SU-DHL-6 (cell line): ENCODE data around the gene HGS.

Experiments
- H2AFZ ChIP-seq: fragments of 200-600 bp; sonication (generic); 2 replicates; pipeline ENCODE4 v1.6.1; 2014; ENCODE audit warnings: low read depth, mild to moderate bottlenecking, moderate library complexity, mixed read lengths, antibody characterized with exemption, low read length; ENCODE audit not compliant: severe bottlenecking
- H3F3A ChIP-seq: fragments of 200-600 bp; shearing (Covaris generic); 2 replicates; pipeline ENCODE4 v1.6.0; 2016; ENCODE audit warnings: antibody characterized with exemption, mild to moderate bottlenecking; ENCODE audit not compliant: insufficient read depth
- H3K27ac ChIP-seq: fragments of 200-600 bp; sonication (generic); 2 replicates; pipeline ENCODE4 v1.5.1; 2016; ENCODE audit warnings: low read depth, mild to moderate bottlenecking, low read length, moderate library complexity, mixed read lengths
- H3K27me3 ChIP-seq: fragments of 200-600 bp; sonication (generic), shearing (Covaris generic); 2 replicates; pipeline ENCODE4 v1.6.0; 2014; ENCODE audit warnings: mild to moderate bottlenecking, low read length
- H3K36me3 ChIP-seq: fragments of 200-600 bp; sonication (generic); 2 replicates; pipeline ENCODE4 v1.6.1; 2014; ENCODE audit warnings: mild to moderate bottlenecking, low read length, mixed read lengths
- H3K4me2 ChIP-seq: fragments of 300-600, 200-600 bp; shearing (Covaris generic), sonication (generic); 2 replicates; pipeline ENCODE4 v1.6.0; 2014; ENCODE audit warnings: low read length, low read depth, mild to moderate bottlenecking; ENCODE audit not compliant: poor library complexity, severe bottlenecking
- H3K4me3 ChIP-seq: fragments of 200-600 bp; sonication (generic); 2 replicates; pipeline ENCODE4 v1.5.1; 2014; ENCODE audit warnings: antibody characterized with exemption, low read length, mild to moderate bottlenecking, mixed read lengths; ENCODE audit not compliant: insufficient read depth, poor library complexity, severe bottlenecking
- H3K79me2 ChIP-seq: fragments of 200-600 bp; sonication (generic); 2 replicates; pipeline ENCODE4 v1.6.1; 2014; ENCODE audit warnings: mild to moderate bottlenecking, low read length, moderate library complexity; ENCODE audit not compliant: insufficient read depth
- H3K9ac ChIP-seq: fragments of 200-600 bp; sonication (generic); 2 replicates; pipeline ENCODE4 v1.7.0; 2014; ENCODE audit warnings: mild to moderate bottlenecking, low read length
- H3K9me2 ChIP-seq: fragments of 200-600 bp; sonication (generic); replicated peaks from 2 replicates; pipeline ENCODE4 v1.6.1; 2014; ENCODE audit warnings: low read length; ENCODE audit not compliant: insufficient read depth
- H3K9me3 ChIP-seq: fragments of 200-600 bp; sonication (generic); 2 replicates; pipeline ENCODE4 v1.6.1; 2014; ENCODE audit warnings: low read length, mixed read lengths; ENCODE audit not compliant: insufficient read depth
- H4K20me1 ChIP-seq: fragments of 200-600 bp; sonication (generic); 2 replicates; pipeline ENCODE4 v1.6.1; 2014; ENCODE audit warnings: low read depth, mild to moderate bottlenecking, antibody characterized with exemption, low read length, moderate library complexity, mixed read lengths
- CTCF ChIP-seq: fragments of 200-600 bp; sonication (generic); IDR thresholded peaks from one replicate; pipeline ENCODE4 v1.5.1; 2017; ENCODE audit warnings: antibody characterized with exemption, mild to moderate bottlenecking, low read length, moderate library complexity; ENCODE audit not compliant: insufficient read depth, poor library complexity, severe bottlenecking
- EZH2phosphoT487 ChIP-seq: fragments of 200-600 bp; sonication (generic), shearing (Covaris generic); conservative IDR thresholded peaks from 2 replicates; pipeline ENCODE4 v1.6.1; 2018; ENCODE audit warnings: mild to moderate bottlenecking, antibody characterized with exemption, low read length, moderate library complexity, mixed read lengths

HGS gene

GRCh38 chr17:81707725-81708646 is 24.2 kb downstream of the HGS start:
- no peak overlapping the region for H3K4me3 ChIP-seq
- peaks cover 35% of the 10 kb centered on the region for H3K79me2 ChIP-seq
- H3K4me2 ChIP-seq = no peak overlapping the region
- H2AFZ ChIP-seq = no peak overlapping the region
- TF ChIP-seq CTCF (no peak), EZH2phosphoT487 (no peak)
- peaks cover 25% of the 10 kb centered on the region for H3F3A ChIP-seq
- no peak overlapping the region for H3K27ac ChIP-seq
- no peaks in the 10 kb centered on the region for H3K36me3 ChIP-seq
- H3K27me3 ChIP-seq = no peaks in the 10 kb centered on the region
- no peaks in the 10 kb centered on the region for H3K9me3 ChIP-seq
- H4K20me1 ChIP-seq = no peaks in the 10 kb centered on the region
- no peak overlapping the region for H3K9ac ChIP-seq
- H3K9me2 ChIP-seq = no peaks in the 10 kb centered on the region

- Histone ChIP-seq H3K27me3 (no peaks in the 10 kb centered on the region), H3K4me3 (no peak overlapping the region), H3K27ac (no peak overlapping the region), H2AFZ (no peak overlapping the region), H4K20me1 (no peaks in the 10 kb centered on the region), H3K36me3 (no peaks in the 10 kb centered on the region), H3K9me2 (no peaks in the 10 kb centered on the region), H3K79me2 (peaks cover 35% of the 10 kb centered on the region), H3F3A (peaks cover 25% of the 10 kb centered on the region), H3K9me3 (no peaks in the 10 kb centered on the region), H3K9ac (no peak overlapping the region), H3K4me2 (no peak overlapping the region)
- TF ChIP-seq EZH2phosphoT487 (no peak), CTCF (no peak)
Observed at GRCh38 chr17:81708739-81709185, 25.0 kb downstream of the HGS start.

GRCh38 chr17:81710514-81711308 is 26.9 kb downstream of the HGS start:
- TF ChIP-seq CTCF (no peak), EZH2phosphoT487 (no peak)
- peak overlapping the region; percentile 44 for H3K4me3 ChIP-seq

More at GRCh38 chr17:81710514-81711308, 26.9 kb downstream of the HGS start:
- H3K9me3 ChIP-seq = no peaks in the 10 kb centered on the region
- peaks cover 32% of the 10 kb centered on the region for H3K79me2 ChIP-seq
- H2AFZ ChIP-seq = no peak overlapping the region
- H3K4me2 ChIP-seq = peak overlapping the region; percentile 66
- no peaks in the 10 kb centered on the region for H3K27me3 ChIP-seq
- no peaks in the 10 kb centered on the region for H3K36me3 ChIP-seq
- peak overlapping the region; percentile 93 for H3K9ac ChIP-seq
- no peaks in the 10 kb centered on the region for H4K20me1 ChIP-seq
- peaks cover 25% of the 10 kb centered on the region for H3F3A ChIP-seq
- H3K27ac ChIP-seq = peak overlapping the region; percentile 55
- no peaks in the 10 kb centered on the region for H3K9me2 ChIP-seq
